Stimulated activated CD4-positive, alpha-beta T cell treated with anti-CD3 and anti-CD28 coated beads, Interleukin-1b, Interleukin-23, amount 100 ng/mL, for 24 hours (primary cell): ENCODE measurements around the gene GDF2.
A peak's percentile ranks its signal among the peaks of the same experiment; 100 is the strongest.

Experiments used
- DNase-seq, 4 experiments: peaks; one replicate each; pipeline ENCODE4 v3.0.0-alpha.2; 2020; ENCODE audit warnings: low read depth in 4 of 4, low spot score in 1 of 4

The GDF2 gene

DNA sequence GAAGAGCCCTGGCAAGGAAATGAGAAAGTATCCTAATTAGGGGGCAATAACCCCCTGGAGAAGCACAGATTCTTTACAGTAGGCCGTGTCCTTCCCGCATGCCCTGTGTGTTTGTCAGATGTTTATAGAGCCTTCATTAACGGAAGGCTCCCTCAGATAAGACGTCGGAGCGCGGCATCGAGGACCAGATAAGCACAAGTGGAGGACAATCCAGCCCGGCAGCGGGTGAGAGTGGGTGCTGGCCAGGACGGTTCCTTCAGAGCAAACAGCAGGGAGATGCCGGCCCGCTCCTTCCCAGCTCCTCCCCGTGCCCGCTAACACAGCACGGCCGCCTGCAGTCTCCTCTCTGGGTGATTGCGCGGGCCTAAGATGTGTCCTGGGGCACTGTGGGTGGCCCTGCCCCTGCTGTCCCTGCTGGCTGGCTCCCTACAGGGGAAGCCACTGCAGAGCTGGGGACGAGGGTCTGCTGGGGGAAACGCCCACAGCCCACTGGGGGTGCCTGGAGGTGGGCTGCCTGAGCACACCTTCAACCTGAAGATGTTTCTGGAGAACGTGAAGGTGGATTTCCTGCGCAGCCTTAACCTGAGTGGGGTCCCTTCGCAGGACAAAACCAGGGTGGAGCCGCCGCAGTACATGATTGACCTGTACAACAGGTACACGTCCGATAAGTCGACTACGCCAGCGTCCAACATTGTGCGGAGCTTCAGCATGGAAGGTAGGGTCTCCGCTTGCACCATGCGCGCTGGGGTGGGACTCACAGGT is at the start of gene GDF2:
GDF2 (plus strand) TSS at position 155 of the 762 bp plus-strand sequence; CDS start at position 370, 215 bp downstream.
- DNase-seq, result no peak

DNA sequence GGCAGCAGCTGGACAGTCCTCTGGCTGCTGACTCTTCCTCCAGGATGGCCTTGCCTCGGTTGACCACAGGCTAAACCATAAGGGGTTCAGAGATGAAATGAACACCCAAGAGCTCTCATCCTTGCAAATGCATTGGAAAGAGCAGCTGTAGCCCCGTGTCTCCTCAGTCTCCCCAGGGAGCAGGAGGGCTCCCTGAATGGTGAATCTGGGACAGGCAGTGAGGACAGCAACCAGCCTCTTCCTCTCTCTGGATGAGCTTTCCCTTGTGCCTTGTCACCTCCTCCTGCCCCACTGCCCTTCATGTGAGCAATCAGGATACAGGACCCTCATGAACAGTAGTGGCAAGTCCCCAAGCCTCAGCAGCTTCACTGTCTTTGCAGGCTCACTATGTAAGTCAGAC is 46.2 kb upstream of the GDF2 start:
- no peak for DNase-seq

DNA sequence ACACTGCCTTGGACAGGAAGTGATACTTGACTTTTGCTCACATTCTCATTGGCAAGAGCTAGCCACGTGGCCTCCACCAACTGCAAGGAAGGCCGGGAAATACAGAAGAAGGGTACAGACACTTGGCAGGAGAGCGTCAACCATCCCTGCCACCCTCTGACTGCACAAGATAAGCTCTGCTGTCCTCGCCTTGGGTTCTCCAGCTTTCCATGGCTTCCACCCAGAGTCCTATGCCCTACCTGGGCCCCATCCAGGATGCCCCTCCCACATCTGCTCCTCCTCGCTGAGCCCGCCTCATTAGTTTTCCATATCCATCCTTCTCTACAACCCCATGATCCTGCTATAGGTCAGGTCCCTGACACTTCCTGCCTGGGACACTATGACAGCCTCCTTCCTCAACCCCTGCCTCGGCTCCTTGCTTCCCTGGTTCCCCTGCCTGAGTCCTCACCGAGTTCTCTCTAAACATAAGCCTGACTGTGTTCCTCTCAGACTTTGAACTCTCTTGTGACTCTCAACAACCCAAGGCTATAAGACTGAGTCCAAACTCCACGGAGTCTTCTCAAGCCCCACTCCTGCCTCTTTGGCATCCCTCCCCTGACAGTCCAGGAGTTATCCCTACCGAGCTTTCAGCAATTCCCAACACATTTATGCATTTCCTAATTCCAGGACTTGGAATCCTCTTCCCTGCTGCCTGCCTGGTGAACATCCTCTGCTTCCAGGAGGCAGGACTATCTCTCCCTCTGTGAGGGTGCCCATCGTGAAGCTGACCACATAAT is 45.5 kb upstream of the GDF2 start:
- no peak for DNase-seq

DNA sequence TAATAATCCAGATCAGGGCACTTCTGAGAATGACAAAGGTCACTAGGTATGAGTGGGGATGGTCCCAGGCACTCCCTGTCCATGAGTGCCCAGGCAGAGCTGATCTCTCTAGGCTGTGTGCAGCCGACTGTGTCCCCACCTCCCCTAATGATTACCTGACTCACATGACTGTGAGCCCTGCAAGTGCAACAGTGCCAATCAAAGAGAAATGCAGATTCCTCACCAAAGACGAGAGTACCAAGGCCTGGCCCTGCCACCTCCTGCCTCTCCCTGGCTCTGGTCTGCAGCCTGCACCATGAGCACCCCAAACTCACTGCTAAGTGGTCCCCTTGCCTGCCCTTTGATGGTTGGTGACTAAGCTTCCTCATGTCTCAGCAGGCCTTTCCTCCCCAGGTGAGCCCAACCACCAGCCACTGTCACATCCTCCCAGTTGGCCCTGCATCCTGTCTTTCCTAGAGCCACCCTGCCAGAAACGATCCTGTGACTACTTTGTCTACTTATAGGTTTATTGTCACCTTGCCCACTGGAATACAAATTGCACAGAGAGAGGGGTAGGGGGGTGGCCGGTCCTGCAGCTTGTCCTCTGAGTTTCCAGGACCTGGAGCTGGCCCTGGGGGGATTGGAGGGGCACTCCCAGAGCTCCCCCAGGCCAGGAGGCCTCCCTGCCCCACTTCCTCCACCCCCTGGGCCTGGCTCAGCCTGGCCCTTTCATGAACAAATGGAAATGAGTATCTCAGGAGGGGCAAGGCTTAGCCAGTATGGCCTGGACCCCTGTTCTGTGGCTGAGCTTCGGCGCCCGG is 44.7 kb upstream of the GDF2 start:
- DNase-seq, result peak in 1 of 4 experiments; percentile 26

DNA sequence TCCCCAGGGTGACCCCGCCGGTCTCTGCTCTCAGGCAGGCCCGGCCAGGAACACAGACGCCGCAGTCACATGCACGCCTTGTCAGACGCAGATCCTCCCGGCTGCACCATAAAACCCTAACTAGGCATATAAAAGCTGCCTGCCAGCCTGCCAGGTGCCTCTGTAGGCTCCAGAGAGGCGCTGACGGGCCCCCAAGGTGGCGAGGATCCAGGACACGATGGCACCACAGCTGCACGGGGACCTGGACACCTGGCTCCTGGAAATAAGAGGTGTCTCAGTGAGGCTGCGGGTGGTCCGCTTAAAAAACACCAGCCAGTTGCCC is 44.1 kb upstream of the GDF2 start:
- DNase-seq, result no peak

DNA sequence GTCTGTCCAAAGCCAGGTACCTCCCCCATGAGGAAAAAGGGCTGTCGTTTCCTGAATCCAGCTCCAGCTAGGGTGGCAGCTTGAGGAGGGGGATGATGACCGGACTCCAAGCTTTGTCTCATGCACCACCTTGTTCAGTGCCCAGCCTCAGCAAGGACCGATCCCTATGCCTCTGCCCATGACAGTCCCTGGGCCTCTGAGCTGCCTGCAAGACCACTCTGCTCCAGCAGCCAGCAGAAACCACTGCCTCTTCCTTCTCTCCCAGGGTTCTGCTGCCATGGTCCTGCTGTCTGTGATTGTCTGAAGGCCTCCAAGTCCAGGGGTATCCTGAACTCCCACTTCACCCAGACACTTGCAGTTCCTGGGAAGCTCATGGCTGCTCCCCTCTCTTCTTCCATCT is 43.5 kb upstream of the GDF2 start:
- DNase-seq, result no peak

DNA sequence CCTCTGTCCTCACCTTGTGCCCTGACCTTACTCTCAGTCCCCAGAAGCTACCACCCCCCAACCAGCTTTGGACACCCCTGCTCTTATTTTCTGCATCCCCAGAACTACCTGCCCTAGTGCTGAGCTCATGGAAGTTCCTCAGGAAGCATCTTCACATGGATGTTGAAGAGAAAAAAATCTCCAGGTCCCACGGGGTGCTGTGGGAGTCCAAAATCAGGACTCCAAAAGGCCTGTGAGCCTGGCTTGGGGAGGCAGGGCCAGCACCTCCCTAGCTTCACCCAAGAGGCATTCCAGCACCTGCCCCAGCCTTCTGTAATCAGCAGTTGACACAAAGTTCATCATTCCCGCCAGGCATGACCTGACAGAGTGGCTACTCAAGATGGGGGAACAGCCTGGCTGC is 43.0 kb upstream of the GDF2 start:
- no peak for DNase-seq

DNA sequence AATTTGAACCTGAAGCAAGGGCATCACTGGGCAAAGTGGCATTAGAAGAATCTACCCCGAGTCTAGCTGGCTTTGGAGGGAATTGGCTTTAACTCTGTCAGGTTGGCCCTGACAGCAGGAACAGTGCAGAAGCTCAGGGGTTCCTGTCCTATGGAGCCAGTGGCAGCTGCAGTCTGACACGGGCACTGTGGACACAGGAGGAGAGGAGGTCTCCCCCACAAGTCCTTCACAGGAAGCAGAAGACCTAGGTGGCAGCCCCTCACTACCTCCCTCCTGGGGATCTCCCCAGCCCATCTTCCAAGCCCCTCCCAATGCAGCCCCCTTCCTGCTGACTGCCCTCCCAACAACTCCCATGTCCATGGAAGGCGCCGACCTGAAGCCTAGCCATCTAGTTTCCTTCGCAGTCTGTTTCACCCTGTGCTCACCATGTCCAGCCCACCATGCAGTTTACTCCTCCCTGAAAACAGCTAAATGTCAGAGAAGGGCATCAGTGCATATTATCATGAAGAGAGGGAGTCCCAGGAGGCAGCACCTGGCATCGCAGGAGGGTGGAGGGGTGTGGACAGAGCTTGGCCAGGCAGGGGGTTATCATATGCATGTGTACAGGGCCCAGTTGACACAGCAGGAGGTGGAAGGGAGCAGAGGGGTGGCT is 40.1 kb upstream of the GDF2 start:
- no peak for DNase-seq

DNA sequence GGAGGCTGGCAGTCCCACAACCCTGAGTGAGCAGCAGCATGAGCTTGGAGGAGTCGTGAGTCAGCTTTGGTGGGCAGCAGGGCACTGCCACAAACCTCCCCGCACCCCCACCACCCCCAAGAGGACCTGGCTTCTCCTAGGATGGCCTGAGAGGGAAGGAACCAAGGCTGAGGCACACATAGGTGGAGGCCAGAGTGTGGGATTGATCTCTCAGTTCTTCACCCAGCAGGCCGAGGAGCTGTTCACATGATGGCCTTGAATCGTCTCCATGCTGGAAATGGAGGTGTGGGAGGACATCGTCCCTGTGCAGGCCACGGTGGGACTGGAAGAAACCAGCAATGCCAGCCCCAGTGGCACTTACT is 39.6 kb upstream of the GDF2 start:
- DNase-seq, result no peak

DNA sequence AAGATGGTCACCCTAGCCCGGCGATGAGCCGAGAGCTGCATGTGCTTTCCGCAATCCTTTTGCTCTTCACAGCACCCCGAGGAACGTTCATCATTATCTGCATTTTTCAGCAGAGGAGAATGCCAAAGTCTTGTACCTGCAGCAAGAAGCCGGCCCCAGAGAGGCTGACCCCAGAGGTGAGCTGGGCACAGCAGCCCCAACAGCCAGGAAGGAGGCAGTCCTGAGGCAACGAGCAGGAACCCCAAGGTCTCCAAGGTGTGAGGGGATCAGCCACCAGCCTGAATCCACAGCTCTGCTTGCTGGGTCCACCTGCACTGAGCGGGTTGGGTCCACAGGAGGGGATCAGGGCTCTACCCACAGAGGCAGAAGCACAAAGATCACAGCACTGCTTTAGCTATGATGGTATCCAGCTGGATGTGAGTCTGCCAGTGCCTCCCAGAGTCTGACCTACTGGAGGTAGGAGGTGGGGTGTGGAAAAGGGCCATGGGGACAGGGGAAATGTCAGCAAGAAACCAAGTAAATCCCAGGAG is 39.1 kb upstream of the GDF2 start:
- no peak for DNase-seq

DNA sequence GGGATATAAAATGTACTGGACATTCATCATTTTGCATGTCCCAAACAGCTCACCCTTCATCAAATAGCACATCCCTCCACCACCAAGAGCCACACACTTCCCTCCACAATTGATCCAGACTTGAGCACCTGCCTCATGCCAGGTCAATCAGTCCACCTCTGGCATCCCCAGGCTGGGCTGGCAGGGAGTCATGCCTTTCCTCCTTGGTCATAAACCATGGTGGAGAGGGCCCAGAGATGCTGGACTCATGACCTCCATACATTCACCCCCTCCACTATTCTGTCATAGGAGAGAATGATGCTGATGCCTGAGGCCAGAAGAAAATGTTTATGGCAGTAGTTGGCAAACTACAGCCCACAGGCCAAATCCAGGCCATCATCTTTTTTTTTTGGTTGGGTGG is 38.4 kb upstream of the GDF2 start:
- no peak for DNase-seq

DNA sequence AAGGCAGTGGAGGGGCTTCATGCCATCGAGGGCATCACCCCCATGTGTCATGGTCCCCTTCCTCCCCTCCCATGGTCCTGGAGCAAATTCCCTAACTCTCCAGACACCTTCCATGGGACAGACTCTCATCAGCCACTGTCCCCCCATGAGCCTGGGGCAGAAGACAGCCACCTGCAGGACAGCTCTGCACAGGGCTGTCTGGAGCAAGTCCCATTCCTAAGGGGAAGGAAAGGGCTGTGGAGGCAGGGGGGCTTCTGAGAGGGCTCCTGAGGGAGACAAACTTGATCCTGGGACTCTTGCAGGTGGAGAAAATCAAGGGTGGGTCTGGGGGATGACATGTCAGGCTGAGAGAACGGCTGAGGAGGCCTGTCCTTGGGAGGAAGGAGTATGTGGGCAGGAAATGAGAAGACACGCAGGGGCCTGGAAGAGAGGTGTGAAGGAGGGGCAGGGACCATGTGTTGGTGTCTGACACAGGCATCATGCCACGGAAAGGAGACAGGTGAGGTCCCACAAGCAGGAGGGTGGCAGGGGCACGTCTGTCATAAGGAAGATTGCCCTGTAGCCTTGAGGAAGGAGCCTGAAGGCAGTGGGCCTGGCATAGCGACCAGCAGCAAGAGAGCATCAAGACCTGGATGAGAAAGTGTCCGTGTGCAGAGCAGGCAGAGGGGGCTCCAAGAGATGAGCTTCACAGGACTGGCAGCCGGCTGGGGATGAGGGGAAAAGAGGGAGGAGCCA is 36.7 kb upstream of the GDF2 start:
- no peak for DNase-seq

DNA sequence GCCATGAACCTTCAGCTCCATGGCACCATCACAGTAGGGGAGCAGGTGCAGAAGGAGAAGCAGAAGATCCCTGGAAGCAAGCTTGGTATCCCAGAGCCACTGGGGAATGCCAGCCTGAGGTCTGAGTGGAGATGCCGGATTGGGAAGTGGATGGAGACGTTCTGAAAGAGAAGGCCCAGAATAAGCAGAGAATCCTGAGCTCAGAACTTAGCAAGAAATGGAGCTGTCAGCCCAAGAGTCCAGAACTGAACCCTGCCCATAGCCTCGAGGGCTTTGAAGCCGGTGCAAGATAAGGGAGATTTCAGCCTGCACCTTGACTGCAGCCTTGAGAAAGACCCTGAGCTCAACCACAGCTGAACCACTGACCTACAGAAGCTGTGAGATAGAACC is 36.1 kb upstream of the GDF2 start:
- DNase-seq, result no peak

DNA sequence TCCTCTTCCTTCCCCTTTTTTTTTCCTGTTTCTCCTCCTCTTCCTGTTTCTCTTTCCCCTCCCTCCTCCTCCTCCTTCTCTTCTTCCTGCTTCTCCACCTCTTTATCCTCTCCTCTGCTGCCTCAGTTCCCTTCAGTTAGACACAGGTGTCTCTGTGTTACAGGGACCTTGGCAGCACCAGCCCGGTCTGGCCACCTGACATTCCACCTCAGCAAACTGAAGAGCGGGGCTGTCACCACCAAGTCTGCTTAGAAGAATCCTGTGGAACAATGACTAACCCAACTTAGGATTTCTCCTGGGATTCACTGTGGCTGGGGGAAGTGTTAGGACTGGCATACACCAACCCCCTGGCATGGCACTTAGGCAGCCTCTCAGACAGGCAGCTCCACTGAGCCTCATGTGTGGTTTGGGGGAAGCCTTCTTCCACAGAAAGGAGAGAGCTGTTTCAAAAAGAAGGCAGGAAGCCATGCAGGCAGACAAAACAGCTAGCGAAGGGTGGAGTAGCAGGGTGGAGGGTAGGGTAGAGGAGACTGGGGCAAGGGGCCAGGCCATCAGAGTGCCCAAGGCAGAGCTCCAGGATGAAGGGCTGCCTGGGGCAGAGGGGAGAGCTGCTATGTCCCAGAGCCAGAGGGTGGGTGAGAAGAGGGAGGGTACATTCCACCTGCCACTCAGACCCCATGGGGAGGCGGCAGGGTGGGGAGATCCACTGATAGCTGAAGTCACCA is 35.5 kb upstream of the GDF2 start:
- no peak for DNase-seq

DNA sequence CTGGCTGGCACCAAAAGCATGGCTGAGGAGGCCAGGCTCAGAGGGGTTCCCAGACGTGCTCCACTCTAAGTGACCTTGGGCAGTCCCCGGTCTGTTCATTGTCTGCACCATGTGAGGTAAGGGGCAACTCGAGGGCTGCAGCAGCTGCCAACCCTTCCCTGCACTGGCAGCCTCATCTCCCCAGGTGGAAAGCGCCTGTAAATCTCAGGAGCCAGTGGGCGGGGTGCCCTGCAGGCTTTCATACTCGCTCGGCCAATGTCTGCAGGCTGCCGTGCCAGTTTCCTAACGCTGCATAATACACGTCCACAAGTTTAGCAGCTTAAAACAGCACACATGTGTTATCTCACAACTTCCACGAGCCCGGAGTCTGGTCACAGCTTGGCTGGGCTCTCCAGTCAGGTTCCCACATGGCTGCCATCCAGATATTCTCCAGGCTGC is 34.9 kb upstream of the GDF2 start:
- no peak for DNase-seq

DNA sequence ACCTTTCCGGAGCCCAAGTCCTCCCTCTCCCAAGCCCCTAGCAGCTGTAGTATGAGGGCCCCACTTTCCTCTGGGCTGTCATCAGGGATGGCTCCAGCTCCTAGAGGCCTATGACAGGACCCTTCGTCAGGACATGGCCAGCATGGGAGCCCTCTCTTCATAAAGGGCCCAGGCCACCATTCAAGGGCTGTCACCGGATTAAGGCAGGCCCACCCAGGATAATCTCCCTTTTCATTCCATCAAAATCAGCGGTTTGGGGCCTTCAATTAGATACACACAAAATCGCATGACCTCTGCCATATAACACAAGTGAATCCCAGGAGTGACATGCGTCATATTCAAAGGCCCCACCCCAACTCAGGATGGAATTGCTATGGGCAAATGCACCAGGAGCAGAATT is 34.4 kb upstream of the GDF2 start:
- DNase-seq, result no peak

DNA sequence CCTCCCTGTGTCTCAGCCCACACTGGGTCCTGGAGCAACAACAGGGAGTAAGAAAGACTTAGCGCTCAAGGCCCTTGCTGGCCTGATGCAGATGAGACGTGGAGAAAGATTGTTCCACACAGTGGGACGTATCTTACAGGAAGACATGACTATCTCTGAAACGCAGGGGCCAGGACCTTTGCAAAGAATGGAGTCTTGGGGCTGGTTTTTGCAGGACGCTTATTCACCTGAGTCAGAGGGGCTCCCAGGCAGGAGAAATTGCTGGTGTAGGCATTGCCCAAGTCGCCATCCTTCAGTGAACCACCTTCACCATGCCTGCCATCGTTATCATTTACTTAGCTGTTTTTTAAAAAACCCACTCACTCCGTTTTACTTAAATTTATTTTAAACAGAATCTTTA is 34.0 kb upstream of the GDF2 start:
- DNase-seq, result no peak

DNA sequence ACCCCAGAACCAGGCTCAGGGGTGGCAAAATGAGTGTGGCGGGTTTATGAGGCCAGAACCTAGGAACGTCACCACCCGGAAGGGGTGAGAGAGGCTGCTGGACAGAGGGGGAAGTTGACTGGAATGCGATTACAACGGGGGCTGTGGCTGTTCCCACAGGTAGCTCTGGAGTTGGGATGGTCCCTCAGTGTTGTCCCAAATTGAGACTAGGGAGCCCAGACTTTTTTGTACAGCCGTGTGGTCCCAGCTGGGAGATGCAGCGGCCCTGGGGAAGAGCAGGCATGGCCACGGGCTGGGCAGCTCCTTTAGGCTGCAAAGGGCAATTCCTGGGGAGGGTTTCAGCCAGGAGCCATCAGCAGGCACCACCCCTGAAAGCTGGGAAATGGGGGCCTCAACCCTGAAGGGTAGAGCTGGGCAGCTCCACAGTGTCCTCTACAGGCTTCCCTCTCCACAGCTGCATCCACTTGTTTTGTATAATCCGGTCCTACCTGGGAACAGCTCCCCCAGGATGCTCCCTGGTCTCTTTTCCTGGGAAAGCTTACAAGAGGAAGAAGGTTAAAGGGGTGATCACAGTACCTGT is 33.2 kb upstream of the GDF2 start:
- no peak for DNase-seq

DNA sequence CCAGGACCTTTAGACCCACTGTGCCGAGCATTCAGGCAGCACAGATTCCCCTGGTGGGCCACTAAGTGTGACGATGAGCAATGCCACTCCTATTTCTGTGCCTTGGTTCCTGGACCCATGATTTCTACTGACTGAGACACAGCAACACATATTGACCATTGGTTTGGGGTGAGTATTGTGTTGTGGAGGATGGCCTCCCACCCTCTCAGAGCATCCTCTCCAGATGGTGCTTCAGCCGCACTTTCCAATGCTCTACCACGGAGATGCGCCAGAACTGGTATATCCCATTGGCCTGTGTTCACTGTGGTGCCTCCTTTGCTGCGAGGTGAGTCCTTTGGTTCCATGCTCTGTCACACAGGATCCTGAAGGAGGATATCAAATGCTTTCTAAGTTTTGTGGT is 32.3 kb upstream of the GDF2 start:
- DNase-seq, result no peak

DNA sequence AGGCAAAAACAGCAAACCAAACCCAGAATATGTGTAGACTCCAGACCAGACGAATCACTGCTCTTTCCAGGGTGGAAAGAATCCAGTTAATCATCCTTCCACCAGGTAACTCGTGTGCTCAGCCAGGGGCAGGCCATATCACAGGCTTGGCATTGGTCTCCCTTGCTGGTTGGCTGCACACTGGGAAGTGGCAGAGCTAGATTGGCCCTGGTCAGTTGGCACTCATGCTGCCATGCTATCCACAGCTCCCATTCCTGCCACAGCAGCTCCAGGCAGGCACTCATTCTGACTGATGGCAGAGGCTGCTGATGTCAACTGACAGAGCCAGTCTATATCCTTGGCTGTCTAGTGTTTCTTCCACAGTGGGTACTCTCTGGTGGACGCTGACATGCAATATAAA is 31.9 kb upstream of the GDF2 start:
- no peak for DNase-seq
